ENCODE measurements around the gene PLEKHA6. TPM values are rescaled to one million over a fixed set of nuclear protein-coding genes. Genes with fewer than 3 reads are reported as not detected.

The PLEKHA6 gene
- total RNA-seq, 1 experiment from 2014 or later, result 2.1 TPM

DNA sequence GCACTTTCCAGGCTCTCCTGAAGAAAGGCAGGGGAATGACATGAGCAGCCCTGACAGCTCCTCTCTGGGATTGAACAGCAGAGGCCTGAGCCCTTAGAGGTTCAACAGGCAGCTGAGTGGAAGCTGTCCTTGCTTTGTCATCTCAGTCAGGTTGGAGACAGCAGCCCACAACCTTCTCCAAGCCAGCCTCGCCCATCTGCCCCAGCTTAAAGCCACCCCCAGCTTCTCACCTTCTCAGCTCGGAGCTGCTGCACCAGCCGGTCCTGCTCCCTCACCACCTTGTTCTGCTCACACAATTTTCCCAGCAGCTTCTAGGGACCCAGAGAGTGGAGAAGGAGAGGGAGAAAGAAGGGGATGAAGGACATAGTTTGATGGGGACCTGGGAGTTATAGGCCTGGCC, 110.8 kb downstream of the PLEKHA6 start:
- Histone ChIP-seq H3K27ac (ENCODE audit: insufficient read length, low read depth, low read length) (no peak overlapping the region), H3K56ac (ENCODE audit: insufficient read length, low read depth, low read length) (no peak overlapping the region), H3K23me2 (ENCODE audit: insufficient read length, low read depth, low read length, poor library complexity, severe bottlenecking) (no peaks in the 10 kb centered on the region), H3K9me3 (ENCODE audit: control insufficient read depth, low read depth, low read length) (no peaks in the 10 kb centered on the region), H2BK120ac (ENCODE audit: low read depth, low read length, poor library complexity, severe bottlenecking) (no peak overlapping the region), H2BK12ac (ENCODE audit: insufficient read length, low read depth, low read length) (no peak overlapping the region), H3K4ac (ENCODE audit: low read depth, low read length) (no peak overlapping the region), H4K5ac (ENCODE audit: insufficient read length, low read depth, low read length) (no peak overlapping the region), H4K91ac (ENCODE audit: insufficient read length, low read depth, low read length) (no peak overlapping the region), H4K20me1 (ENCODE audit: control insufficient read depth, insufficient read depth, insufficient read length) (peaks cover 2% of the 10 kb centered on the region), H2AK5ac (ENCODE audit: insufficient read length, low read length) (no peak overlapping the region), H4K8ac (replicated peaks; ENCODE audit: insufficient read length, low read depth, low read length) (no peak overlapping the region), H3K14ac (ENCODE audit: insufficient read depth, low read length) (no peak overlapping the region), H3K27me3 (ENCODE audit: insufficient read depth, low read length) (no peaks in the 10 kb centered on the region), H3T11ph (ENCODE audit: low read length) (no peak overlapping the region), H2AFZ (ENCODE audit: low read length) (no peak overlapping the region), H3K23ac (ENCODE audit: insufficient read length, low read depth, low read length) (no peak overlapping the region), H3K18ac (ENCODE audit: insufficient read length, low read depth, low read length) (no peak overlapping the region), H2BK20ac (ENCODE audit: low read depth, low read length, poor library complexity, severe bottlenecking) (no peak overlapping the region), H2BK5ac (ENCODE audit: insufficient read length, low read length) (no peak overlapping the region), H3K4me1 (ENCODE audit: insufficient read depth, low read length) (peaks cover 8% of the 10 kb centered on the region), H2BK15ac (ENCODE audit: low read depth, low read length) (no peak overlapping the region), H3K9ac (ENCODE audit: extremely low read depth, insufficient read length, low read length) (no peak overlapping the region), H3K79me2 (ENCODE audit: insufficient read depth, low read length) (no peaks in the 10 kb centered on the region), H3K4me2 (ENCODE audit: insufficient read depth, insufficient read length, low read length) (no peak overlapping the region), H3K79me1 (ENCODE audit: insufficient read depth, low read depth, low read length, poor library complexity, severe bottlenecking) (no peaks in the 10 kb centered on the region)
- H3K4me1 Mint-ChIP-seq, result peaks cover 17 to 24% of the 10 kb centered on the region in 2 experiments
- no peaks in the 10 kb centered on the region for H3K9me3 Mint-ChIP-seq
- H3K4me3 Mint-ChIP-seq, result no peak overlapping the region
- no CpG with 5 or more reads among the region's 3 CpGs for WGBS (ENCODE audit: extremely low coverage, insufficient read length, low lambda C conversion rate)
- no peak overlapping the region for H3K27ac Mint-ChIP-seq
- no peaks in the 10 kb centered on the region for H3K27me3 Mint-ChIP-seq (ENCODE audit: low read depth)
- no peak for DNase-seq
- TF ChIP-seq, protein P1, sequence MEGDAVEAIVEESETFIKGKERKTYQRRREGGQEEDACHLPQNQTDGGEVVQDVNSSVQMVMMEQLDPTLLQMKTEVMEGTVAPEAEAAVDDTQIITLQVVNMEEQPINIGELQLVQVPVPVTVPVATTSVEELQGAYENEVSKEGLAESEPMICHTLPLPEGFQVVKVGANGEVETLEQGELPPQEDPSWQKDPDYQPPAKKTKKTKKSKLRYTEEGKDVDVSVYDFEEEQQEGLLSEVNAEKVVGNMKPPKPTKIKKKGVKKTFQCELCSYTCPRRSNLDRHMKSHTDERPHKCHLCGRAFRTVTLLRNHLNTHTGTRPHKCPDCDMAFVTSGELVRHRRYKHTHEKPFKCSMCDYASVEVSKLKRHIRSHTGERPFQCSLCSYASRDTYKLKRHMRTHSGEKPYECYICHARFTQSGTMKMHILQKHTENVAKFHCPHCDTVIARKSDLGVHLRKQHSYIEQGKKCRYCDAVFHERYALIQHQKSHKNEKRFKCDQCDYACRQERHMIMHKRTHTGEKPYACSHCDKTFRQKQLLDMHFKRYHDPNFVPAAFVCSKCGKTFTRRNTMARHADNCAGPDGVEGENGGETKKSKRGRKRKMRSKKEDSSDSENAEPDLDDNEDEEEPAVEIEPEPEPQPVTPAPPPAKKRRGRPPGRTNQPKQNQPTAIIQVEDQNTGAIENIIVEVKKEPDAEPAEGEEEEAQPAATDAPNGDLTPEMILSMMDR (conservative IDR thresholded peaks at IDR 0.05), result no peak
- peaks cover 0 to 5% (median 0%) of the 10 kb centered on the region in 3 experiments; a peak in 2 of 7 replicates for H3K36me3 Mint-ChIP-seq (ENCODE audit: insufficient read depth in 1 of 3, low read depth in 3 of 3)
